ENCODE measurements around the gene TRMT61A. TPM values are rescaled to one million over a fixed set of nuclear protein-coding genes. Genes with fewer than 3 reads are reported as not detected.

TRMT61A gene
- total and polyA plus RNA-seq, 9 of the 15 experiments (the other 6 are each of a cell fraction or from before 2014, with no cell fraction given): 0.10 to 24.8 (median 5.1) TPM

DNA sequence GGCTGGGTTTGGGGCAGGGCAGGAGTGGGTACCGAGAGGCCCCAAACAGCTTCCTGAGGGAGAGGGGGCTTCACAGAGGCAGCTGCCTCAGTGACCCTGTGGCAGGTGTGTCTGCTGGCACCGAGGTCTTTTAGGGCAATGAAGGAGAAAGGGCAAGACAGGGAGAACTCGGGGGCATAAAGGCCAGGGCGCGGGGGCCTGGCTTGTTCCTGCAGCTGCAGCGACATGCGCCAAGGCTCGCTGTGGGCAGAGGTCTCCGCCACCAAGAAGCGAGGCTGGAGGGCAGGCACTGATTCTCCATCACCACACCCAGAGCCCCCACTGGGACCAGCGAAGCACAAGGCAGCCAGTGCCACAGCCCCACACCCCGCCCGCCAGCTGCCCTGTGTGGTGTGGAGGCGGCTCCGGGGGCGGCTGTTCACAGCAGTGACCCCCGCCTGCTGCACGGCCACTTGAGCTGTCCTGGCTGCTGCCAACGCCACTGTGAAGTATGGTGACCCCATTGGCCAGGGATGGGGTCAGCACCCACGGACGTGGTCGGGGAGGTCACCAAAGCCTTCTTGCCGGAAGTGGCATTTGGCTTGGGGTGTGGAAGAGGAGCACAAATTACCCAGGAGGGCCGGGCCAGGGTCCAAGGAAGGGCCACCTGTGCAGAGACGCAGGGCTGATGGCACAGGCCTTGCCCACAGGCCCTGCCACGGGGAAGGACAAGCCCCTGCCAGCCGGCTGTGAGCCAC is 17.1 kb downstream of the TRMT61A start:
- Histone ChIP-seq H3K4me2 (ENCODE audit: insufficient read depth, low read length) (no peak overlapping the region), H3K79me2 (ENCODE audit: control insufficient read depth, insufficient read depth, low read length) (no peaks in the 10 kb centered on the region), H3K27ac (ENCODE audit: extremely low read depth, low read depth, low read length) (no peak overlapping the region), H3K9ac (ENCODE audit: insufficient read depth in 1 of 2, low read depth in 2 of 2, low read length in 2 of 2) (no peak overlapping the region), H2AFZ (ENCODE audit: low read depth, low read length) (no peak overlapping the region), H3K36me3 (ENCODE audit: control insufficient read depth, insufficient read depth, low read length) (no peaks in the 10 kb centered on the region), H3K4me1 (replicated peaks in 1 of 2; ENCODE audit: control insufficient read depth in 2 of 2, insufficient read depth in 2 of 2, low read length in 2 of 2) (peaks cover 0 to 89% of the 10 kb centered on the region in 2 experiments; a peak in 2 of 5 replicates), H3K9me1 (ENCODE audit: control insufficient read depth, insufficient read depth, low read length) (no peaks in the 10 kb centered on the region), H3K4me3 (no peak overlapping the region), H3K27me3 (ENCODE audit: control insufficient read depth in 2 of 2, insufficient read depth in 2 of 2, low read length in 2 of 2) (no peaks in the 10 kb centered on the region), H3K9me3 (replicated peaks; ENCODE audit: control insufficient read depth, insufficient read depth, low read depth, low read length) (no peaks in the 10 kb centered on the region), H4K20me1 (replicated peaks; ENCODE audit: control insufficient read depth, insufficient read depth, low read length) (peaks cover 7% of the 10 kb centered on the region; the same call in 1 of the 2 replicates)
- in situ Hi-C loops (cut with MboI) (no loop called here), intact Hi-C loops (cut with micrococcal nuclease) (loop anchor here (1.0 to 10.0 kb wide), 3 partner anchors 28 to 471 kb away; no protein-coding TSS in a partner anchor)
- CTCF ChIA-PET (ENCODE audit: low intra/inter-chr PET ratio): interaction anchor here (0.6 to 2.4 kb wide), 3 partner anchors 27 to 1185 kb away, joined by 3 to 19 read pairs (median 7); no protein-coding TSS in a partner anchor
- POLR2A ChIA-PET: interaction anchor here (1.0 to 2.1 kb wide), 4 partner anchors 10 to 27 kb away, joined by 3 to 8 read pairs (median 6); partner anchors contain the start of gene TRMT61A
- WGBS (ENCODE audit: insufficient coverage, low coverage, missing lambda C conversion rate): 36% methylated on average over 15 of the region's 27 CpGs
- FAIRE-seq: no peak
- no peak for ATAC-seq
- no peak for DNase-seq (ENCODE audit: extremely low read depth in 1 of 4, low spot score in 3 of 4)
- no TSS peak for BruUV-seq (replicated peaks)
- TF ChIP-seq BACH1 (tag; IDR thresholded peaks at IDR 0.05) (no peak), MCM2 (IDR thresholded peaks at IDR 0.05; ENCODE audit: low read depth) (no peak), ILF3 (IDR thresholded peaks at IDR 0.05; ENCODE audit: borderline replicate concordance) (no peak)

Measured in K562 (cell line).